HEK293 (cell line): ENCODE data around the gene GTF2A1.

ENCODE experiments used
- CTCF ChIA-PET: fragments of 350-600 bp; formaldehyde crosslinking; extraction: SDS; loops from one replicate; lab custom pipeline; 2021; ENCODE audit warnings: antibody characterized with exemption; lab: Yijun Ruan, JAX
- POLR2A ChIA-PET: fragments of 300-600 bp; formaldehyde crosslinking; extraction: SDS; loops from one replicate; lab custom pipeline; 2020; ENCODE audit warnings: antibody characterized with exemption, inconsistent platforms; lab: Yijun Ruan, JAX
- H3K27ac ChIP-seq: fragments of 200-500 bp; sonication (Bioruptor generic); 2 replicates; pipeline ENCODE4 v1.5.1; 2014; ENCODE audit warnings: low read depth, low read length, control low read depth, inconsistent platforms; ENCODE audit errors: extremely low read depth
- H3K36me3 ChIP-seq, 2 experiments: fragments of 200-500 bp in 1 of 2; sonication (Bioruptor generic) in 1 of 2; 1 replicate in 1 of 2; 2 replicates in 1 of 2; pipeline ENCODE4 v1.5.1; 2014 to 2017; ENCODE audit warnings: inconsistent platforms in 2 of 2, low read length in 2 of 2; ENCODE audit not compliant: control insufficient read depth in 2 of 2, insufficient read depth in 1 of 2
- H3K4me1 ChIP-seq: fragments of 200-500 bp; sonication (Bioruptor generic); 2 replicates; pipeline ENCODE4 v1.5.1; 2014; ENCODE audit warnings: mild to moderate bottlenecking, low read length, inconsistent platforms; ENCODE audit not compliant: control insufficient read depth, insufficient read depth
- H3K4me3 ChIP-seq: 2 replicates; pipeline ENCODE4 v1.5.1; 2011; ENCODE audit warnings: low read depth, mild to moderate bottlenecking, control low read depth, low read length, moderate library complexity
- H3K9me3 ChIP-seq: fragments of 200-500 bp; sonication (Bioruptor generic); 2 replicates; pipeline ENCODE4 v1.5.1; 2014; ENCODE audit warnings: low read depth, low read length, inconsistent platforms; ENCODE audit not compliant: control insufficient read depth, insufficient read depth
- GFI1B ChIP-seq: fragments of 450-650 bp; formaldehyde crosslinking; IDR thresholded peaks from 2 replicates; pipeline ENCODE4 v1.5.1; 2016; ENCODE audit warnings: missing biosample characterization, missing genetic modification characterization
- GLI4 ChIP-seq: fragments of 450-650 bp; formaldehyde crosslinking; IDR thresholded peaks from 2 replicates; pipeline ENCODE4 v1.5.1; 2016; ENCODE audit warnings: missing biosample characterization, missing genetic modification characterization
- INSM2 ChIP-seq: fragments of 450-650 bp; formaldehyde crosslinking; IDR thresholded peaks from 2 replicates; pipeline ENCODE4 v1.5.1; 2016; ENCODE audit warnings: missing biosample characterization, missing genetic modification characterization
- RBAK ChIP-seq: fragments of 450-650 bp; formaldehyde crosslinking; IDR thresholded peaks from 2 replicates; pipeline ENCODE4 v1.5.1; 2016; ENCODE audit warnings: missing biosample characterization, missing genetic modification characterization
- SP3 ChIP-seq: fragments of 450-650 bp; formaldehyde crosslinking; IDR thresholded peaks from 2 replicates; pipeline ENCODE4 v1.5.1; 2016; ENCODE audit warnings: missing biosample characterization, missing genetic modification characterization
- SP7 ChIP-seq: fragments of 450-650 bp; formaldehyde crosslinking; IDR thresholded peaks from 2 replicates; pipeline ENCODE4 v1.5.1; 2016; ENCODE audit warnings: missing biosample characterization, missing genetic modification characterization
- ZBTB21 ChIP-seq: fragments of 450-650 bp; formaldehyde crosslinking; IDR thresholded peaks from 2 replicates; pipeline ENCODE4 v1.5.1; 2017; ENCODE audit warnings: missing biosample characterization, missing genetic modification characterization
- ZBTB26 ChIP-seq: fragments of 450-650 bp; formaldehyde crosslinking; optimal IDR thresholded peaks from 2 replicates; pipeline ENCODE3; 2016; ENCODE audit warnings: missing biosample characterization, mild to moderate bottlenecking, missing genetic modification characterization
- ZNF148 ChIP-seq: fragments of 450-650 bp; formaldehyde crosslinking; IDR thresholded peaks from 2 replicates; pipeline ENCODE4 v1.5.0; 2017; ENCODE audit warnings: missing biosample characterization, missing genetic modification characterization, borderline replicate concordance
- ZNF157 ChIP-seq: fragments of 450-650 bp; formaldehyde crosslinking; IDR thresholded peaks from 2 replicates; pipeline ENCODE4 v1.5.1; 2016; ENCODE audit warnings: missing biosample characterization, missing genetic modification characterization
- ZNF26 ChIP-seq: fragments of 450-650 bp; formaldehyde crosslinking; IDR thresholded peaks from 2 replicates; pipeline ENCODE4 v1.5.1; 2016; ENCODE audit warnings: missing biosample characterization, missing genetic modification characterization
- ZNF404 ChIP-seq: fragments of 450-650 bp; formaldehyde crosslinking; IDR thresholded peaks from 2 replicates; pipeline ENCODE4 v1.5.1; 2017; ENCODE audit warnings: missing biosample characterization, missing genetic modification characterization
- ZNF488 ChIP-seq: fragments of 450-650 bp; formaldehyde crosslinking; IDR thresholded peaks from 2 replicates; pipeline ENCODE4 v1.5.1; 2016; ENCODE audit warnings: missing biosample characterization, missing genetic modification characterization
- ZNF560 ChIP-seq: fragments of 450-650 bp; formaldehyde crosslinking; IDR thresholded peaks from 2 replicates; pipeline ENCODE4 v1.5.1; 2017; ENCODE audit warnings: missing biosample characterization, missing genetic modification characterization, borderline replicate concordance
- ZNF580 ChIP-seq: fragments of 450-650 bp; formaldehyde crosslinking; IDR thresholded peaks from 2 replicates; pipeline ENCODE4 v1.5.1; 2016; ENCODE audit warnings: missing biosample characterization, missing genetic modification characterization
- ZNF585B ChIP-seq: fragments of 450-650 bp; formaldehyde crosslinking; IDR thresholded peaks from 2 replicates; pipeline ENCODE4 v1.5.1; 2016; ENCODE audit warnings: missing biosample characterization, missing genetic modification characterization
- ZNF654 ChIP-seq: fragments of 450-650 bp; formaldehyde crosslinking; IDR thresholded peaks from 2 replicates; pipeline ENCODE4 v1.5.1; 2016; ENCODE audit warnings: low read depth, missing biosample characterization, missing genetic modification characterization
- ZNF792 ChIP-seq: fragments of 450-650 bp; formaldehyde crosslinking; IDR thresholded peaks from 2 replicates; pipeline ENCODE4 v1.5.1; 2016; ENCODE audit warnings: missing biosample characterization, missing genetic modification characterization
- ZSCAN18 ChIP-seq: fragments of 450-650 bp; formaldehyde crosslinking; IDR thresholded peaks from 2 replicates; pipeline ENCODE4 v1.5.1; 2016; ENCODE audit warnings: missing biosample characterization, missing genetic modification characterization

GTF2A1 gene

GRCh38 chr14:81219210-81219758 lies 1.5 kb downstream of the GTF2A1 start (continued):
- TF ChIP-seq ZNF148 (tag by site-specific recombination), result no peak
- no peak for TF ChIP-seq GFI1B
- no peak for TF ChIP-seq GLI4

- Histone ChIP-seq H3K4me3 (no peak overlapping the region), H3K9me3 (no peaks in the 10 kb centered on the region), H3K4me1 (no peaks in the 10 kb centered on the region), H3K27ac (no peak overlapping the region), H3K36me3 (peaks cover 43 to 77% of the 10 kb centered on the region in 2 experiments)
- TF ChIP-seq ZNF26 (tag by site-specific recombination), result no peak
- TF ChIP-seq SP3, result no peak
- peak; percentile 48 for TF ChIP-seq ZNF654 (tag by site-specific recombination)
- no peak for TF ChIP-seq ZNF585B
- TF ChIP-seq ZNF488 (tag by site-specific recombination), result no peak
- TF ChIP-seq ZSCAN18, result no peak
- ChIA-PET POLR2A (interaction anchor here (1.5 kb wide), 1 partner anchor 9 kb away, joined by 3 read pairs; the partner anchor contains the start of gene GTF2A1), CTCF (interaction anchor here (0.6 to 1.7 kb wide), 5 partner anchors 10 to 227 kb away, joined by 3 to 6 read pairs (median 4); no protein-coding TSS in a partner anchor)
Measured at GRCh38 chr14:81211844-81212243, 8.9 kb downstream of the GTF2A1 start.

GRCh38 chr14:81209167-81209836 lies 11.5 kb downstream of the GTF2A1 start:
- no peak overlapping the region for H3K27ac ChIP-seq
- H3K4me1 ChIP-seq, result no peaks in the 10 kb centered on the region
- POLR2A ChIA-PET, result no interaction called here
- CTCF ChIA-PET, result interaction anchor here (0.5 kb wide), 1 partner anchor 246 kb away, joined by 3 read pairs; no protein-coding TSS in a partner anchor
- H3K9me3 ChIP-seq, result no peaks in the 10 kb centered on the region
- H3K4me3 ChIP-seq, result no peak overlapping the region
- H3K36me3 ChIP-seq, result peaks cover 23 to 73% of the 10 kb centered on the region in 2 experiments
- TF ChIP-seq RBAK (tag by site-specific recombination), result no peak
- TF ChIP-seq ZBTB21 (tag by site-specific recombination), result no peak
- no peak for TF ChIP-seq ZNF404
- TF ChIP-seq ZNF580 (tag by site-specific recombination), result no peak
- TF ChIP-seq ZNF792 (tag by site-specific recombination), result no peak
- no peak for TF ChIP-seq ZNF560 (tag by site-specific recombination)
- no peak for TF ChIP-seq ZNF157
- TF ChIP-seq INSM2, result no peak
- TF ChIP-seq SP7, result no peak
- no peak for TF ChIP-seq ZBTB26 (tag by site-specific recombination)
